HepG2 (cell line): Measurements from ENCODE around the gene PDCD10. TPM values are rescaled to one million over a fixed set of nuclear protein-coding genes. Genes with fewer than 3 reads are reported as not detected.

Experiments
- ATAC-seq: fragments of 200-7000 bp; cut with Tn5 transposase; 3 replicates; pipeline ENCODE4 v1.9.1; 2020; ENCODE audit warnings: mild to moderate bottlenecking, moderate library complexity
- BruUV-seq: library from RNA; stranded (reverse); fragments of 400-500 nt; replicated peaks from 2 replicates; lab custom pipeline; 2021; lab: Mats Ljungman, UMichigan
- CTCF ChIA-PET: fragments of 300-600 bp; formaldehyde crosslinking; extraction: SDS; loops from one replicate; lab custom pipeline; 2021; ENCODE audit warnings: low total read pairs, inconsistent platforms, low intra/inter-chr PET ratio; lab: Yijun Ruan, JAX
- POLR2A ChIA-PET: fragments of 350-600 bp; sonication (Branson Sonifier 250); formaldehyde crosslinking; loops from one replicate; lab custom pipeline; 2020; ENCODE audit warnings: antibody characterized with exemption, inconsistent platforms; lab: Yijun Ruan, JAX
- DNase-seq: peaks from one replicate; pipeline ENCODE4 v3.0.0-alpha.2; 2015; ENCODE audit warnings: low spot score
- FAIRE-seq: peaks from 3 replicates; lab custom pipeline; 2011; peaks lifted over from hg19 to GRCh38; lab: Jason Lieb, UNC
- H2AFZ ChIP-seq: one replicate; pipeline ENCODE4 v1.6.1; 2011; ENCODE audit warnings: low read length, inconsistent platforms
- H3K27ac ChIP-seq: fragments of 300-600 bp; 3 replicates; pipeline ENCODE4 v1.8.0; 2011; ENCODE audit warnings: mixed run types, mild to moderate bottlenecking, mixed read lengths, low read length, inconsistent platforms; ENCODE audit not compliant: insufficient read depth; ENCODE audit errors: extremely low read length
- H3K27me3 ChIP-seq, 2 experiments: fragments of 200-600 bp in 1 of 2; 2 replicates in 1 of 2; 3 replicates in 1 of 2; pipeline versions ENCODE4 v1.6.0 to v1.8.0; 2011; ENCODE audit warnings: low read length in 2 of 2, mild to moderate bottlenecking in 2 of 2, moderate library complexity in 2 of 2, inconsistent platforms in 1 of 2; ENCODE audit not compliant: insufficient read depth in 2 of 2, control insufficient read depth in 1 of 2
- H3K36me3 ChIP-seq, 2 experiments: fragments of 200-600 bp in 1 of 2; replicated peaks in 1 of 2; 2 replicates in 1 of 2; 3 replicates in 1 of 2; pipeline versions ENCODE4 v1.5.1 to v1.8.0; 2011; ENCODE audit warnings: low read length in 2 of 2, inconsistent platforms in 1 of 2; ENCODE audit not compliant: insufficient read depth in 2 of 2, control insufficient read depth in 1 of 2
- H3K4me1 ChIP-seq: 2 replicates; pipeline ENCODE4 v1.5.1; 2012; ENCODE audit warnings: low read length, inconsistent platforms; ENCODE audit not compliant: insufficient read depth
- H3K4me2 ChIP-seq: 2 replicates; pipeline ENCODE4 v1.6.0; 2011; ENCODE audit warnings: low read depth, low read length, inconsistent platforms
- H3K4me3 ChIP-seq, 3 experiments: fragments of 200-600 bp in 1 of 3; sonication (generic), shearing (Covaris generic) in 1 of 3; replicated peaks in 1 of 3; 2 replicates each; pipeline ENCODE4 v1.5.1; 2011 to 2016; ENCODE audit warnings: low read length in 3 of 3, inconsistent platforms in 2 of 3, low read depth in 2 of 3, mild to moderate bottlenecking in 2 of 3, control low read depth in 1 of 3, mixed read lengths in 1 of 3; ENCODE audit not compliant: insufficient read depth in 1 of 3
- H3K79me2 ChIP-seq: one replicate; pipeline ENCODE4 v1.6.1; 2011; ENCODE audit warnings: low read length, inconsistent platforms; ENCODE audit not compliant: insufficient read depth
- H3K9ac ChIP-seq: 2 replicates; pipeline ENCODE4 v1.6.0; 2011; ENCODE audit warnings: mild to moderate bottlenecking, low read depth, low read length, inconsistent platforms; ENCODE audit not compliant: insufficient read depth
- H3K9me3 ChIP-seq: 2 replicates; pipeline ENCODE4 v1.5.1; 2012; ENCODE audit warnings: mild to moderate bottlenecking, low read length
- H4K20me1 ChIP-seq: 2 replicates; pipeline ENCODE4 v1.6.0; 2011; ENCODE audit warnings: inconsistent platforms, mild to moderate bottlenecking, low read length, moderate library complexity; ENCODE audit not compliant: insufficient read depth
- FOXM1 ChIP-seq: sonication (generic); formaldehyde crosslinking; IDR thresholded peaks from 2 replicates; pipeline ENCODE4 v1.5.0; 2020; ENCODE audit warnings: missing genetic modification reagents
- MTA1 ChIP-seq: sonication (generic); formaldehyde crosslinking; IDR thresholded peaks from 2 replicates; pipeline ENCODE4 v1.4.0; 2020; ENCODE audit warnings: missing genetic modification reagents, mild to moderate bottlenecking, borderline replicate concordance
- PHF8 ChIP-seq: sonication (generic); formaldehyde crosslinking; IDR thresholded peaks from 2 replicates; pipeline ENCODE4 v1.5.0; 2020; ENCODE audit warnings: missing genetic modification reagents
- SETDB1 ChIP-seq: sonication (generic); formaldehyde crosslinking; IDR thresholded peaks from 2 replicates; pipeline ENCODE4 v1.5.1; 2020; ENCODE audit warnings: missing genetic modification reagents, mild to moderate bottlenecking, borderline replicate concordance
- SIN3A ChIP-seq: IDR thresholded peaks from 2 replicates; pipeline ENCODE4 v1.6.1; 2011; ENCODE audit warnings: low read depth, mild to moderate bottlenecking, control low read depth, low read length, borderline replicate concordance
- SSRP1 ChIP-seq: IDR thresholded peaks from 2 replicates; pipeline ENCODE4 v1.6.1; 2016; ENCODE audit warnings: control low read depth
- TMF1 ChIP-seq: sonication (generic); formaldehyde crosslinking; IDR thresholded peaks from 2 replicates; pipeline ENCODE4 v1.8.1; 2022; ENCODE audit warnings: low read depth, missing genetic modification reagents
- U2AF2 ChIP-seq: fragments of 200-400 bp; formaldehyde crosslinking; IDR thresholded peaks from 2 replicates; pipeline ENCODE4 v1.6.1; 2017; ENCODE audit warnings: low read depth, mild to moderate bottlenecking, low read length
- ZNF260 ChIP-seq: sonication (generic); formaldehyde crosslinking; IDR thresholded peaks from 2 replicates; pipeline ENCODE4 v1.4.0; 2020; ENCODE audit warnings: missing genetic modification reagents, low read depth, mild to moderate bottlenecking, borderline replicate concordance
- ZNF33B ChIP-seq: sonication (generic); formaldehyde crosslinking; IDR thresholded peaks from 2 replicates; pipeline ENCODE4 v1.5.1; 2020; ENCODE audit warnings: mild to moderate bottlenecking, missing genetic modification reagents
- ZNF44 ChIP-seq: sonication (generic); formaldehyde crosslinking; IDR thresholded peaks from 2 replicates; pipeline ENCODE4 v1.5.1; 2020; ENCODE audit warnings: mild to moderate bottlenecking, missing genetic modification reagents
- ZNF772 ChIP-seq: sonication (generic); formaldehyde crosslinking; IDR thresholded peaks from 2 replicates; pipeline ENCODE4 v1.5.0; 2020; ENCODE audit warnings: mild to moderate bottlenecking, missing genetic modification reagents
- ZNF784 ChIP-seq: sonication (generic); formaldehyde crosslinking; IDR thresholded peaks from 2 replicates; pipeline ENCODE4 v1.5.1; 2020; ENCODE audit warnings: missing genetic modification reagents, mild to moderate bottlenecking, borderline replicate concordance
- WGBS: methylation state at CpG from one replicate; pipeline ENCODE4 v1.1.6; 2017; ENCODE audit warnings: low lambda C conversion rate; 5-methylcytosine and 5-hydroxymethylcytosine counted together
- in situ Hi-C: cut with HindIII; loops from 2 replicates; pipeline ENCODE4 v1.10.0; 2017; ENCODE audit warnings: low pct_unique_long_range_greater_than_20kb; ENCODE audit not compliant: extremely low pct_ligation_motif_present
- intact Hi-C: fragments of 100-400 bp; cut with micrococcal nuclease; formaldehyde crosslinking; loops from one replicate; pipeline ENCODE4 v1.10.0; 2022; ENCODE audit not compliant: unreplicated experiment
- polyA plus RNA-seq, 8 experiments: library from polyadenylated mRNA; depleted of rRNA in 3 of 8; stranded (reverse) in 7 of 8; unstranded in 1 of 8; fragments of >200 nt; fragmentation: Illumina TruSeq in 4 of 8; extraction: Trizol in 4 of 8; gene quantifications; 2 replicates each; pipeline versions ENCODE4 v1.2.1 to v1.2.3, GENCODE V29; 2011 to 2016; ENCODE audit warnings: low read depth in 4 of 8, missing spikeins in 1 of 8, mixed read lengths in 1 of 8; ENCODE audit not compliant: insufficient read depth in 1 of 8
- total RNA-seq, 5 experiments: library from RNA; depleted of rRNA; stranded (reverse); fragments of >200 nt; fragmentation: Illumina TruSeq; extraction: Trizol; gene quantifications; 2 replicates each; pipeline ENCODE4 v1.2.3, GENCODE V29; 2016; ENCODE audit warnings: low read depth in 1 of 5

PDCD10 gene
- total and polyA plus RNA-seq, 2 of the 13 experiments (the other 11 are each of a cell fraction or from before 2014, with no cell fraction given), result 48.5 to 53.9 TPM

- ChIA-PET CTCF (no interaction called here), POLR2A (no interaction called here)
- FAIRE-seq (no peak), DNase-seq (no peak), ATAC-seq (no peak)
- Histone ChIP-seq H3K27me3 (no peaks in the 10 kb centered on the region), H3K4me3 (no peak overlapping the region), H3K36me3 (peaks cover 0 to 21% of the 10 kb centered on the region in 2 experiments; a peak in 4 of 5 replicates), H4K20me1 (no peaks in the 10 kb centered on the region), H3K4me1 (no peaks in the 10 kb centered on the region), H3K9ac (no peak overlapping the region), H3K9me3 (peaks cover 19% of the 10 kb centered on the region), H3K27ac (no peak overlapping the region), H2AFZ (no peak overlapping the region), H3K79me2 (no peaks in the 10 kb centered on the region), H3K4me2 (no peak overlapping the region)
- intact Hi-C loops (no loop called here), in situ Hi-C loops (loop anchor here (25.0 kb wide), 1 partner anchor 267 kb away; no protein-coding TSS in a partner anchor)
- 99% methylated on average over 4 of the region's 4 CpGs for WGBS
- no TSS peak for BruUV-seq
- no peak for TF ChIP-seq ZNF33B (CRISPR knock-in tag)
- TF ChIP-seq SIN3A, result no peak
- no peak for TF ChIP-seq MTA1 (CRISPR knock-in tag)
- no peak for TF ChIP-seq U2AF2
- TF ChIP-seq SSRP1 (CRISPR knock-in tag), result no peak
- no peak for TF ChIP-seq TMF1
Measured at GRCh38 chr3:167679526-167679925, 55.2 kb downstream of the PDCD10 start.

GRCh38 chr3:167675848-167676247, 58.8 kb downstream of the PDCD10 start:
- in situ Hi-C loops (loop anchor here (25.0 kb wide), 1 partner anchor 264 kb away; no protein-coding TSS in a partner anchor), intact Hi-C loops (no loop called here)
- whole genome bisulfite sequencing, result 100% methylated on average over 1 of the region's 1 CpG
- BruUV-seq, result no TSS peak
- Histone ChIP-seq H2AFZ (no peak overlapping the region), H3K4me2 (no peak overlapping the region)
- TF ChIP-seq SETDB1 (CRISPR knock-in tag), result no peak
- TF ChIP-seq ZNF44 (CRISPR knock-in tag), result no peak
- no peak for TF ChIP-seq FOXM1 (CRISPR knock-in tag)
- TF ChIP-seq ZNF260 (CRISPR knock-in tag), result no peak
- TF ChIP-seq PHF8 (CRISPR knock-in tag), result no peak
- TF ChIP-seq ZNF784, result no peak
- TF ChIP-seq ZNF772, result no peak
- TF ChIP-seq, all 625 proteins: peak for 0
- H3K9ac ChIP-seq, result no peak overlapping the region
- H3K36me3 ChIP-seq, result peaks cover 0 to 9% of the 10 kb centered on the region in 2 experiments; a peak in 2 of 5 replicates
- no peaks in the 10 kb centered on the region for H3K4me1 ChIP-seq
- H3K27me3 ChIP-seq, result no peaks in the 10 kb centered on the region
- ATAC-seq (no peak), FAIRE-seq (no peak), DNase-seq (no peak)
- CTCF ChIA-PET, result no interaction called here
- H3K9me3 ChIP-seq, result peaks cover 19% of the 10 kb centered on the region
- H3K79me2 ChIP-seq, result no peaks in the 10 kb centered on the region
- H3K4me3 ChIP-seq, result no peak overlapping the region
- POLR2A ChIA-PET, result no interaction called here
- H4K20me1 ChIP-seq, result no peaks in the 10 kb centered on the region
- no peak overlapping the region for H3K27ac ChIP-seq
